Measurements from ENCODE around the gene FLNA.
"Not testable (repeated sequence)": the region's sequence is repeated elsewhere in the genome, so short reads cannot be mapped to it uniquely, and the experiment has no call there.

The FLNA gene

DNA sequence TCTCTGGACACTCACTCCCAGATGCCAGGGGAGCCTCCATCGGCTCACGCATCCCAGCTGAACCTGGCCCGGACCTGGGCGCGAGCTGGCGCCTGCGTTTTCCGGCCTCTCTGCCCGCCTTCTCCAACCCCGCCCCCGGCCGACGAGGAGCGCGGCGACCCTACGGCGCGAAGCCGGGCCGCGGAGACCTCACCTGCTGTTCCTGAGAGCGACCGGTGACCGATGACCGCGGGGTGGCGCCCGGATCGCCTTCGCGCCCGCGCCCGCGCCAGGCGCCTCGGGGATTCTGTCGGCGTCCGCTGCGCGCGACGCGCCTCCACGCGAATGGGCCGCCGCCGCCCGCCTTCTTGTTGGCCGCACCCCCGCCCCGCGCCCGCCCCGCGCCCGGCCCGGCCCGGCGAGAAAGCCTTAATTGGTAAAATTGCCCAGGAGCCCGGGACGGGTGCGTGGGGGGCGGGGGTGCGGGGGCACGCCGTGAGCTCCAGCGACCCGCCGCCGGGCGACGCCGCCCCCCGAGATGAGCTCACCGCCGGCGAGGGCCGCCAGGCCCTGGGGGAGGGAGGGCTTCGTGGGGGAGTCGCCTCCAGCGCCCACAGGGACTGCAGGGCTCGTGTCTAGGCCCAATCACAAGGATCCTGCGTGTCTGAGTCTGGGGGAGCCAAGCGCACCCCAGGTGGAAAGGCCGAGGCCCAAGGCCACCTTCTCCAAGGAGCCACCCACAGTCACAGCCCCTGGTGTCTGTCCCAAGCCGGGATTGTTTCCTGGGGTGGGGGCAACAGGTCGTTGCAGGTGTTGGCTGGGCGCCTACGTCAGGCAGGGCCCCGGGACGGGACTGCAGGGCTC lies at the start of gene FLNA:
FLNA (minus strand) TSS at position 322 of the 843 bp plus-strand sequence. CDS start 3,389 bp downstream, outside the sequence.
- in situ Hi-C loops (cut with MboI; ENCODE audit: low sequenced_read_pairs), result no loop called here

DNA sequence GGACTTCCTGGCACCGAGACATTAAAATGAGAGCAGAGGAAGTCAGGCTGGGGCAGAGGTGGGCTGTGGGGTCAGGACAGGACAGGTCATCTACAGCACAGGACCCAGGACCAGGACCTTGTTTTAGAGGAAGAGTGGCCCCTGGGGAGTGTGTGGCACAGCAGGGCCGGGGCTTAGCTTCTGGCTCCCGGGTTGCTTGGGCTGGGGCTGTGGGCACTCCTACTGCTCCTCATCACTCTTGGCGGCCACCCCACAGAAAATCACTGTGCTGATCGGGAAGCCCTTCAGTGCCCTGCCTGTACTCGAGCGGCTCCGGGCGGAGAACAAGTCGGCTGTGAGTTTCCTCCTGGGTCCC lies 45.9 kb upstream of the FLNA start:
- in situ Hi-C loops (cut with MboI; ENCODE audit: low sequenced_read_pairs), result no loop called here

- in situ Hi-C loops (cut with MboI; ENCODE audit: low sequenced_read_pairs), result no loop called here
Measured at GRCh38 chrX:154419688-154420401, 45.4 kb upstream of the FLNA start.

DNA sequence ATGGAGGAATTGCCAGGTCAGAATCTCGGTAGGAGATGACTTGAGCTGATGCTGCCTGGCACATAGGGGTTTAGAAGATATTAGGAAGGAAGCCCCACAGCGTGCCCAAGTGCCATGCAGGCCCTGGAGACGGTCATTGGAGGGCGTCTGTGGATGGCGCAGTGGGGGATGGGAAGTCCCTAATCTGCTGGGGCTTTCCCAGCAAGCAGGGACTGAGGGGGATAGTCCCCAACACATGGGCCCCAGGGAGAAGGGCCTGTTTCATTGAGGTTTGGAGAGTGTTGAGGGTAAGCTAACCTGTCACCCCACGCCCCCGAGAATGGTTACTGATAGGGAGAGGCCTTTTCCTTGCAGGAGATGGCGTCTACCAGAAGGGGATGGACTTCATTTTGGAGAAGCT lies 44.8 kb upstream of the FLNA start:
- in situ Hi-C loops (cut with MboI; ENCODE audit: low sequenced_read_pairs), result no loop called here

DNA sequence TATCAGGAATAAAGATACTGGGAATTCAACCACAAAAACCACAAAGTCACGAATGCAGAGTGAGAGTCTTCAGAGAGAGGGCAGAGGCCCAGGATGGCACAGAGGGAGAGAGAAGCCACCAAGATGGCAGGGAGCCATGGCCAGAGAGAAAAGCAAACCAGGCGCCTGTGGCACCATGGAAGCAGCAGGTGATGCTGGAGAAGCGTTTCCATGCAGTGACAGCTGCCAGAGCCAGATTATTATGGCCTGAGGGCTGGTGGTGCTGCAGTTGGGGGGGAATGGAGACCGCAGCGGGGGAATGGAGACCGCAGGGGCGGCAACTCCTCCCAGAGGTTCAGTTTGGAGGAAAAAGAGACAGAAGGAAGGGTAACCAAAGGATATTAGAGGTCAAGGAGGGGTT lies 42.7 kb upstream of the FLNA start:
- in situ Hi-C loops (cut with MboI; ENCODE audit: low sequenced_read_pairs), result no loop called here

GRCh38 chrX:154413142-154413541 lies 38.7 kb upstream of the FLNA start:
- in situ Hi-C loops (cut with MboI; ENCODE audit: low sequenced_read_pairs), result no loop called here

GRCh38 chrX:154412468-154412867 lies 38.0 kb upstream of the FLNA start:
- in situ Hi-C loops (cut with MboI; ENCODE audit: low sequenced_read_pairs), result no loop called here

DNA sequence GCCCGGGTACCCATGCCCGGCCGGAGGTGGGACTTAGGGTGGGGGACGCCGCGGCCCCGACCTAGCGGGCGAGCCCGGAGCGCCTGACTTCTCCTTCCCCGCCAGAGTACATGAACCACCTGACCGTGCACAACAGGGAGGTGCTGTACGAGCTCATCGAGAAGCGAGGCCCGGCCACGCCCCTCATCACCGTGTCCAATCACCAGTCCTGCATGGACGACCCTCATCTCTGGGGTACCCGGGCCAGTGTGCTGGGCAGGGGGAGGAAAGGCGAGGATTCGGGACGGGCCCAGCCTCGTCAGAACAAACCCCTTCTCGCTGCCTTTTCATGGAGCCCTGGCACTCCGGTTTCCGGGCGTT lies 37.5 kb upstream of the FLNA start:
- in situ Hi-C loops (cut with MboI; ENCODE audit: low sequenced_read_pairs), result no loop called here

DNA sequence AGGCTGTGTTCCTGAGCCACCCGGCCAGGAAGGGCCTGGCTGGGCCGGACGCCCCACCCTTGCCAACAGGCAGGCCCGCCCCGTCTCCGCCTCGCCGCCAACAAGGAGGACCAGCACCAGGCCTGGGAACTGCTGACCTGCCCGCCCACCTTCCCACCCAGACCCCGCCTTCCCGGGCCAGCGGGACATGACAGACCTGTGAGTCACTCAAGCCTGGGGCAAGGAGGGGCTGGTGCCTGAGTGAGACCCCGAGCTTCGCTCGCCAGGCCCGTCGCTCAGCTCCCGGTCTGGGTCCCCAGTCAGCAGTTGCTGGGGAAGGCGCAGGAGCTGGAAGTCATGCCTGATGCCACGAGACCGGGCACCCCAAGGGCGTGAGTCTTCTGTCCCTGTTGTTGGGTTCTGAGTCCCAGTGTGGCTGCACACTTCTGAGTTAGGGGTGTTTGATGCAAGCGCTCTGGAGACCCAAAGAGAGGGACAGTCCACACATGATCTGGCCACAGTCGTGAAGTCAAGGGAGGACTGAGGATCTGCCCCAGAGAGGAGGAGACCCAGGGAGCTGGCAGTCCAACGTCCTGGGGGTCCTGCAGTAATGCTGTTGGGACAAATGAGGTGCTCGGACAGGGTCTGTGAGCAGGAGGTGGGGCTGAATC lies 34.9 kb upstream of the FLNA start, which contains the start of gene DNASE1L1:
DNASE1L1 (minus strand) TSS at position 33 of the 650 bp plus-strand sequence. CDS start 3,686 bp downstream, outside the sequence.
- in situ Hi-C loops (cut with MboI; ENCODE audit: low sequenced_read_pairs), result no loop called here

GRCh38 chrX:154408659-154409221 lies 34.3 kb upstream of the FLNA start:
- in situ Hi-C loops (cut with MboI; ENCODE audit: low sequenced_read_pairs), result no loop called here

GRCh38 chrX:154404625-154405192 lies 30.3 kb upstream of the FLNA start:
- in situ Hi-C loops (cut with MboI; ENCODE audit: low sequenced_read_pairs), result no loop called here

GRCh38 chrX:154403858-154404257 lies 29.4 kb upstream of the FLNA start:
- in situ Hi-C loops (cut with MboI; ENCODE audit: low sequenced_read_pairs), result no loop called here

- in situ Hi-C loops (cut with MboI; ENCODE audit: low sequenced_read_pairs), result no loop called here
Measured at GRCh38 chrX:154403192-154403591, 28.8 kb upstream of the FLNA start.

DNA sequence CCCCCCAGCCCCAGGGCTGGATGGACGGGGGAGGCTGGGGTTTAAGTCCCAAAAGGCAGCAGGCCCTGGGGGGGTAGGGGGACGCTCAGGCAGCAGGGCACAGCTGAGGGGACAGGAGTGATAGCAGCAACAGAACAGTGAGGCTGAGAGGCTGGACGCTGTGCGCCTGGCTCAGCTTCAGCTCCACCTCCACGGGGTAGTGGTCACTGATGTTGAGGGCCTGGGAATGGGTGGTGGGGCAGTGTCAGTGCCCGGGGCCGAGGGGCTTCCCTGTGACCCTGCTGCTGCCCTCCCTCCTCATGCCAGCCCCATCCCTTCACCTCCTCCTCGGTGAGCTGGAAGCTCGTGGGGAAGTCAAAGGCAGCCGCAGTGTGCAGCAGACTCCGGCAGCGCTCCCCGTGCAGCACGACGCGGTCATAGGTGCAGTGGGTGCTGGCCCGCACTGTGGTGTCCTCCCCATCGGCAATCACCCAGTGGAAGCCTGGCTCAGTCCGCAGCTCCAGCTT lies 28.2 kb upstream of the FLNA start:
- in situ Hi-C loops (cut with MboI; ENCODE audit: low sequenced_read_pairs), result no loop called here

DNA sequence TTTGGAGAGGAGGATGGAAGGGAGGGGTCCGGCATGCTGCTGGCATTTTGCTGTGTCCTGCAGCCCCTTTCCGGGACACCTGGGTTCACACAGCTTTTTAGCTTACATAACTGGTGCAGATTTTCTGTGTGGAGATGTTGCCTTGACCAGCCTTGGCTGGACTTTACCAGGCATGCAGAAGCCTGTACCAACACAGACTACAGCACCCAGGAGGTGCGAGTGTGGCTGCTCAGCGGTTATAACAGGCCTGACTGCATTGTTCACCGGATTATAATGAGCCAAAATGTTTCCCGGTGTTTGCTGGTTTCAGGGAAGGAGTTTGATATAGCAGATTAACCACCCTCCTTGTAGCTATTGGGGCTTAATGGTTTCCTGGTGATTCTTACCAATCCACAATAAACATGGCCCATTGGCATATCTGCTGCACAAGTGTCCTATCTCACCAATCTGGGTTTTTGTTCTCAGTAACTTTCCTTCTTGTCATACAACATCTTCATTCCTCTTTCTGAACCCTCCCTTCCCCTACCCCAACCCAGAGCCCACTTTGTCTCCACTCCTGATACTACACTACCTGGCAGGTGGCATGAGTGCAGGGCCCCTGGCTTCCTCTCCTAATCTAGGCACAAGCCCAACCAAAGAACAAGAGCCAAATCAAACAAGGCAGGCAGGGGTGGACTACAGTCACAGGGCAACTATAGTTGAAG lies 27.6 kb upstream of the FLNA start:
- in situ Hi-C loops (cut with MboI; ENCODE audit: low sequenced_read_pairs), result no loop called here

DNA sequence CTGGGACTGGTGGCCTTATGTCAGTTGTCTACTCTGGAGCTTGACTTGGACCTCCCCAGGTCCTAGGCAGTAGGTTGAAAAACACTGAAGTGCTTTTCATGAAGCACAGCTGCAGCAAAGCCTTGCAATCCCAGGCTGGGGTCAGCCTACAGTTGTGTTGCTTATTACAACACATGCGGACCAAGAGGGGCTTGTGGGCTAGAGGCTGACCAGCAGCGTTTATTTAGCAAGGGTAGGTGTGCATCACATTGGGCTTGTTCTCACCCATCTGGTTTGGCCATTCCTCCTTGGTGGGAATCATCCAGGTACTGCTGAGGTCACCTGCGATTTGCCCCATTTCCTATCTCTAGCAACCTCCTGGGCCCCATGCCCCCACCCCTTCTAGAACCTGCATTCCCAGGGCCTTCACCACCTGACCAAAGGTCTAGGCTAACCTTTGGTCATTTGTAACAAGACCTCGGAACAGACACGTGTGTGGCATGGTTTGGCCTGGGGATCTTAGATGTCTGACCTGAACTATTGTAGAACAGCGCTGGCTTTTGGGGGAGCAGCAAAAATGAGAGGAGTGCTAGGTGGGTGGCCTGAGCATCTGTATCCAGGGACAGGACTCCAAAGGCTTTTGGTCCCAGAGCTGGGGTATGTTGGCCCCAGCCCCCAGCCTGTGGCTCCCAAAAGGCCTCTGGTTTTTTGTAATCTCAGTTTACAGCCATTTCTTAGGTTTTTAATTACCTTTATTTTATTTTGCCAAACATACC lies 26.8 kb upstream of the FLNA start:
- in situ Hi-C loops (cut with MboI; ENCODE audit: low sequenced_read_pairs), result no loop called here

GRCh38 chrX:154400369-154400817 lies 26.0 kb upstream of the FLNA start:
- in situ Hi-C loops (cut with MboI; ENCODE audit: low sequenced_read_pairs), result not testable (repeated sequence)

GRCh38 chrX:154399527-154400368 lies 25.3 kb upstream of the FLNA start:
- in situ Hi-C loops (cut with MboI; ENCODE audit: low sequenced_read_pairs), result no loop called here
